AG09319 (cell line): ENCODE data around the gene ZNF891.

Source experiments
- DNase-seq: peaks from one replicate; pipeline ENCODE4 v3.0.0-alpha.2; 2010; ENCODE audit warnings: low read depth; ENCODE audit errors: extremely low read depth
- TF ChIP-seq, protein P1 (sequence below): IDR thresholded peaks from 2 replicates; pipeline ENCODE4 v1.5.1; 2011; ENCODE audit warnings: low read depth, mild to moderate bottlenecking, inconsistent platforms, low read length, moderate library complexity

Gene ZNF891

DNA sequence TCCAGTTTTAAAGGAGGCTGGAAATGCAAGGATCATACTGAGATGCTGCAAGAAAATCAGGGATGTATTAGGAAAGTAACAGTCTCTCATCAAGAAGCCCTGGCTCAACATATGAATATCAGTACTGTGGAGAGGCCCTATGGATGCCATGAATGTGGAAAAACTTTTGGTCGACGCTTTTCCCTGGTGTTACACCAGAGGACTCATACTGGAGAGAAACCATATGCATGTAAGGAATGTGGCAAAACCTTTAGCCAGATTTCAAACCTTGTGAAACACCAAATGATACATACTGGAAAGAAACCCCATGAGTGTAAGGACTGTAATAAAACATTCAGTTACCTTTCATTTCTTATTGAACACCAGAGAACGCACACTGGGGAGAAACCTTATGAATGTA, 24.5 kb downstream of the ZNF891 start:
- no peak for DNase-seq
- TF ChIP-seq, protein P1, sequence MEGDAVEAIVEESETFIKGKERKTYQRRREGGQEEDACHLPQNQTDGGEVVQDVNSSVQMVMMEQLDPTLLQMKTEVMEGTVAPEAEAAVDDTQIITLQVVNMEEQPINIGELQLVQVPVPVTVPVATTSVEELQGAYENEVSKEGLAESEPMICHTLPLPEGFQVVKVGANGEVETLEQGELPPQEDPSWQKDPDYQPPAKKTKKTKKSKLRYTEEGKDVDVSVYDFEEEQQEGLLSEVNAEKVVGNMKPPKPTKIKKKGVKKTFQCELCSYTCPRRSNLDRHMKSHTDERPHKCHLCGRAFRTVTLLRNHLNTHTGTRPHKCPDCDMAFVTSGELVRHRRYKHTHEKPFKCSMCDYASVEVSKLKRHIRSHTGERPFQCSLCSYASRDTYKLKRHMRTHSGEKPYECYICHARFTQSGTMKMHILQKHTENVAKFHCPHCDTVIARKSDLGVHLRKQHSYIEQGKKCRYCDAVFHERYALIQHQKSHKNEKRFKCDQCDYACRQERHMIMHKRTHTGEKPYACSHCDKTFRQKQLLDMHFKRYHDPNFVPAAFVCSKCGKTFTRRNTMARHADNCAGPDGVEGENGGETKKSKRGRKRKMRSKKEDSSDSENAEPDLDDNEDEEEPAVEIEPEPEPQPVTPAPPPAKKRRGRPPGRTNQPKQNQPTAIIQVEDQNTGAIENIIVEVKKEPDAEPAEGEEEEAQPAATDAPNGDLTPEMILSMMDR = no peak

DNA sequence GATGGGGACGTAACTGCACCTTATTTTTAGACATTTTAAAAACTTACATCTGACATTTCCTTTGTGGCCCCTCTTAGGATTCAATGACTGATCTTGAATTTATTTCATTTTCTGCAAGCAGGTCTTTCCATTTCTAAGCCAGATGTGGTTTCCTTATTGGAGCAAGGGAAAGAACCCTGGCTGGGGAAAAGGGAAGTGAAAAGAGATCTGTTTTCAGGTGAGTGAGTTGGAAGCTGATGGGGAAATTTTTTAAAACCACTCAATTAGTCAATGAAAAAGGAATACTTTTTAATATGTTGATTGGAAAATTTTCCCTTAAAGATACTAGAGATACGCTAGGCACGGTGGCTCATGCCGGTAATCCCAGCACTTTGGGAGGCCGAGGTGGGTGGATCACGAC, 46.7 kb downstream of the ZNF891 start:
- TF ChIP-seq, protein P1 = no peak
- DNase-seq = no peak

GRCh38 chr12:133081159-133081780, 48.8 kb downstream of the ZNF891 start:
- no peak for DNase-seq
- TF ChIP-seq, protein P1 = no peak

DNA sequence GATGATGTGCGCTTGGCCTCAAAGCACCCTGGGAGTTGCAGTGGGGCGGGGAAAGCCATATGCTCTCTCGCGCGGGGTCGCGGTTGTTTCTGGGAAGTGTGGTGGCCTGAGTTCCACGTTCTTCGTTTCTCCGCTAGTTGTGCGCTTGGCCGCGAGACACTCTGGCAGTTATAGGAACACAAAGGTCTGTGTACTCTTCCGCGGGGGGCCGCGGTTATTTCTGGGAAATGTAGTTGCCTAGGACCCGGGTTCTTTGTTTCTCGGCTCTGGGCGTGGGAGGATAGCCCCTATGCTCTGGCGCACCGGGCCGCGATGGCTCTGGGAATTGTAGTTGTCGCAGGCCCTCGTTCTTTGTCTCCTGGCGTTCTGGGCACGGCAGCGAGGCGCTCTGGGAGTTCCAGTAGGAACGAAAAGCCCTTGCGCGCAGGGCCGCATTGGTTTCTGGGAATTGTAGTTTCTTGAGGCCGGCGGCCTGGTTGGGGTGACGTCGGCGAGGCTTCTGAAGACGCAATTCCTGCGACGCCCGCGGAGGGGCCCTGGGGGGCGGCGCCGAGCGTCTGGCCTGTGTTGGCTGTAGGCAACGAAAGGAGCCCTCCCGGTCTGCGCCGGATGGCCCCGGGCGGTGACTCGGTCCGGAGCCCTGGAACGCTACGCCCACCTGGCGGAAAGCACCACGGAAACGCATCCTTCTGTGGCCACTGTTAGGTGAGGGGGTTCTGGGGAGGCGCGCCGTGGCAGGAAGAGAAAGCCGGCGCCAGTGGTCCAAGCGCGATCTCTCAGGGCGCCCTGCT, 49.5 kb downstream of the ZNF891 start, which contains the start of gene ZNF140:
Gene ZNF140, plus strand, starts transcription at position 556 of the 791 bp plus-strand sequence. CDS start 398 bp downstream, outside the sequence.
- DNase-seq = peak; percentile 92
- TF ChIP-seq, protein P1 = peak; percentile 1

DNA sequence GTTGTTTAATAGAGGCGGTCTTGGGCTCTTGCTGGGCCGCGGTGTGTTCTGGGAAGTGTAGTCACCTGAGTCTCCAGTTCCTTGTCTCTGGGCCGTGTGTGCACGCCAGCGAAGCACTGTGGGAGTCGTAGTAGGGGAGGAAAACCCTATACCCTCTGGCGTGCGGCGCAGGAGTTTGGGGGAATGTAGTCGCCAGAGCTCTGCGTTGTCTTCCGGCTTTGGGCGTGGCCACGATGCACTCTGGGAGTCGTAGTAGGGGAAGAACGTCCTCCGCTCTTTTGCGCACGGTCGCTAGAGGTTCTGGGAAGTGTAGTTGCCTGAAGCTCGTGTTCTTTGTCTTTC, 50.1 kb downstream of the ZNF891 start:
- DNase-seq = peak; percentile 98
- TF ChIP-seq, protein P1 = no peak

DNA sequence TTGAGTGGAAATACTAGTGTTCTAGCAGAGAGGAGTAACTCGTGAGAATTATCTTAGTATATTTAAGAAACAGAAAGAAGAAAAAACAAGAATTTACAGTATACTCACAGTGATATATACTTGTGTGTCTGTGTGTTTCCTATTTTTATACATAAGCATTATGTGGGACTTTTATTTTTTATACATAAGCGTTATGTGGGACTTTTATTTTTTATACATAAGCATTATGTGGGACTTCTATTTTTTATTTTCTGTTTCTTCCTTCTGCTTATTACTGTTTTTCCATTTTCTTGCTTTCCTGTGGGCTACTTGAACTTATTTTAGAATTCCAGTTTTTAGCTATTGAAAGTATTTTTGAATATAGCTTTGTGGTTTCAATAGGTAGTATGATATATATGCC, 56.2 kb downstream of the ZNF891 start:
- TF ChIP-seq, protein P1 = no peak
- DNase-seq = no peak

DNA sequence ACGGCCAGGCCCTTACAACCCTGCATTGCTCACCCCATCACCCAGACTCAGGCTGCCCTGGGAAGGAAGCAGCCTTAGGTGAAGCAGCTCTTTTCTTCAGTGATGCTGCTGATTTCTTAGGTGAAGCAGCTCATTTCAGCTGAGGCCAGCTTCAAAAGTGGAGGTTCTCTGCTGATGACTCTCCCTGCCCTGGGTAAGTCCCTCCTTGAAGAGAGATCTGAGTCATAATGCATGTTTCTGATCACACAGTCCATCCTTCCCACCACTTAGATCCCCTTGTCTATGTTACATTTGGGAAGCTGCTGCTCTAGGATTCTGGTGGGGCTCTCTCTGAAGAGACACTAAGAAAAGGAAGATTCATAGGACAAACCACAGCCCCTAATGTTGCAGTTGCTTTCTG, 66.5 kb downstream of the ZNF891 start:
- no peak for DNase-seq
- TF ChIP-seq, protein P1 = no peak
